Mesendoderm (in vitro differentiated cells): ENCODE results near the gene ADRA2A.

Source experiments
- DNase-seq: peaks from one replicate; pipeline ENCODE4 v3.0.0; 2013
- H2AK5ac ChIP-seq: 2 replicates; pipeline ENCODE4 v1.6.1; 2013; ENCODE audit warnings: low read length, inconsistent platforms
- H2BK120ac ChIP-seq: 2 replicates; pipeline ENCODE4 v1.6.1; 2013; ENCODE audit warnings: low read depth, mild to moderate bottlenecking, low read length, moderate library complexity, mixed read lengths
- H2BK15ac ChIP-seq: replicated peaks from 2 replicates; pipeline ENCODE4 v1.6.1; 2013; ENCODE audit warnings: low read depth, mild to moderate bottlenecking, moderate library complexity
- H2BK5ac ChIP-seq: 2 replicates; pipeline ENCODE4 v1.6.1; 2013; ENCODE audit warnings: low read length, inconsistent platforms
- H3K18ac ChIP-seq: 2 replicates; pipeline ENCODE4 v1.6.1; 2013; ENCODE audit warnings: mild to moderate bottlenecking, low read length, mixed read lengths
- H3K23ac ChIP-seq: one replicate; pipeline ENCODE4 v1.6.1; 2013; ENCODE audit warnings: low read length
- H3K27ac ChIP-seq: 2 replicates; pipeline ENCODE4 v1.5.1; 2013; ENCODE audit warnings: low read depth, mild to moderate bottlenecking, inconsistent platforms, low read length, moderate library complexity
- H3K27me3 ChIP-seq: 2 replicates; pipeline ENCODE4 v1.6.1; 2013; ENCODE audit warnings: low read length, control low read depth, mild to moderate bottlenecking, inconsistent platforms; ENCODE audit not compliant: insufficient read depth, poor library complexity
- H3K36me3 ChIP-seq: 2 replicates; pipeline ENCODE4 v1.6.1; 2013; ENCODE audit warnings: low read length, inconsistent platforms; ENCODE audit not compliant: control insufficient read depth, insufficient read depth
- H3K4ac ChIP-seq: one replicate; pipeline ENCODE4 v1.6.1; 2013; ENCODE audit warnings: low read depth, mild to moderate bottlenecking, low read length, moderate library complexity
- H3K4me1 ChIP-seq: 2 replicates; pipeline ENCODE4 v1.6.1; 2013; ENCODE audit warnings: low read depth, low read length, inconsistent platforms; ENCODE audit not compliant: control insufficient read depth
- H3K4me2 ChIP-seq: 2 replicates; pipeline ENCODE4 v1.6.1; 2013; ENCODE audit warnings: low read length
- H3K4me3 ChIP-seq: 2 replicates; pipeline ENCODE4 v1.5.1; 2013; ENCODE audit warnings: mild to moderate bottlenecking, low read length
- H3K56ac ChIP-seq: one replicate; pipeline ENCODE4 v1.6.1; 2013; ENCODE audit warnings: low read length
- H3K79me1 ChIP-seq: 2 replicates; pipeline ENCODE4 v1.6.1; 2013; ENCODE audit warnings: low read length, inconsistent platforms
- H3K79me2 ChIP-seq: 2 replicates; pipeline ENCODE4 v1.6.1; 2013; ENCODE audit warnings: mild to moderate bottlenecking, low read length; ENCODE audit not compliant: control insufficient read depth, insufficient read depth
- H3K9ac ChIP-seq: 2 replicates; pipeline ENCODE4 v1.6.1; 2013; ENCODE audit warnings: low read length, inconsistent platforms
- H4K5ac ChIP-seq: one replicate; pipeline ENCODE4 v1.6.1; 2013; ENCODE audit warnings: low read length
- H4K8ac ChIP-seq: one replicate; pipeline ENCODE4 v1.6.1; 2013; ENCODE audit warnings: low read depth, mild to moderate bottlenecking, control low read depth, low read length, moderate library complexity
- whole genome bisulfite sequencing: extraction: QIAGEN DNeasy Blood & Tissue Kit; methylation state at CpG from one replicate; pipeline ENCODE4 v1.1.7; 2013; ENCODE audit warnings: low lambda C conversion rate, missing lambda C conversion rate; ENCODE audit not compliant: insufficient coverage; ENCODE audit errors: extremely low coverage; 5-methylcytosine and 5-hydroxymethylcytosine counted together

ADRA2A gene

DNA sequence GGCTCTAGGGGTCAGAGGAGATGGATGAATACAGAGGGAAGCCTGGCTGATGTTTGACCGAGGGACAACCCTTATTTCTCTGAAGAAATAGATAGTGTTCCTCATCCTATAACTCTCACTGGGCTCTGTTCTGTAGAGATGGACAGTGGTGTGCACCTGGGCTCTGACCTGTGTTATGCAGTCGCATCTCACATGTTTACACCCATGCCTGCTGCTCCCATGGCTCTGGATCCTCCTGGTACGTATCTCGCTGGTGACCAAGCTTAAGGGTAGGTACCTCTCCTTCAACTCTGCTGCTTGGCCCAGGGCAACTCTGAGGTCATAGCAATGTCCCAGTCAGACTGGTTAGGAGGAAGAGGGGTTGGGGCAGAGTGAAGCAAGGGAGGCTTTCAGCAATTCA lies 42.8 kb downstream of the ADRA2A start:
- H3K56ac ChIP-seq, result no peak overlapping the region
- H2BK120ac ChIP-seq, result no peak overlapping the region
- no peaks in the 10 kb centered on the region for H3K36me3 ChIP-seq
- H3K4me3 ChIP-seq, result no peak overlapping the region
- H3K27me3 ChIP-seq, result no peaks in the 10 kb centered on the region
- no peak overlapping the region for H3K18ac ChIP-seq
- H3K4ac ChIP-seq, result no peak overlapping the region
- no peak for DNase-seq
- no peak overlapping the region for H3K23ac ChIP-seq
- H3K4me2 ChIP-seq, result no peak overlapping the region
- H4K8ac ChIP-seq, result no peak overlapping the region
- no peaks in the 10 kb centered on the region for H3K79me2 ChIP-seq
- no peak overlapping the region for H2BK15ac ChIP-seq
- no peak overlapping the region for H4K5ac ChIP-seq
- H2AK5ac ChIP-seq, result no peak overlapping the region
- H3K9ac ChIP-seq, result no peak overlapping the region
- no peaks in the 10 kb centered on the region for H3K79me1 ChIP-seq
- H3K4me1 ChIP-seq, result no peaks in the 10 kb centered on the region
- H3K27ac ChIP-seq, result no peak overlapping the region
- no CpG with 5 or more reads among the region's 4 CpGs for WGBS
- no peak overlapping the region for H2BK5ac ChIP-seq

DNA sequence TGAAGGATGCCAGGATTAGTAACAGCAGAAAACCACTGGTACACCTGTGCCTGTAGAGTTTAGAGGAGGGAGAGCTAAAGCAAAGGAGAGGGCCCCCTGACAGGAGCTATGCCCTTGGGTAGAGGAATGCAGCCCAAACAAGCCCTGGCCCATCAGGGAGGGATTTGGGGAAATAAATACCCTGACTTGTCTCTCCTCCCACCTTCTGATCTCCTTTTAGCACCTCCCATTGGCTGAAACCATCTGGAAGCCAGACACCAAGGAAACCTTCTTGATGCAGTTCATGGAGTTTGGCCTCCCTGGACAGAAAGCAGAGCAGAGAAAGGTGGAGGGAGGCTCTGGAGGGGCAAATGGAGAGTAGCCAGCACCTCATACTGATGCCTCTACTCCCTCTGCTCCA lies 45.3 kb downstream of the ADRA2A start:
- H2BK5ac ChIP-seq, result no peak overlapping the region
- no peak overlapping the region for H3K9ac ChIP-seq
- H3K27ac ChIP-seq, result no peak overlapping the region
- H4K5ac ChIP-seq, result no peak overlapping the region
- no peak overlapping the region for H3K18ac ChIP-seq
- no peak overlapping the region for H3K56ac ChIP-seq
- H3K4ac ChIP-seq, result no peak overlapping the region
- no peaks in the 10 kb centered on the region for H3K79me1 ChIP-seq
- H2BK120ac ChIP-seq, result no peak overlapping the region
- H3K36me3 ChIP-seq, result no peaks in the 10 kb centered on the region
- no peaks in the 10 kb centered on the region for H3K27me3 ChIP-seq
- H4K8ac ChIP-seq, result no peak overlapping the region
- no peak overlapping the region for H3K23ac ChIP-seq
- no peak overlapping the region for H3K4me3 ChIP-seq
- H3K4me1 ChIP-seq, result no peaks in the 10 kb centered on the region
- no peak for DNase-seq
- H2BK15ac ChIP-seq, result no peak overlapping the region
- H3K79me2 ChIP-seq, result no peaks in the 10 kb centered on the region
- H2AK5ac ChIP-seq, result no peak overlapping the region
- H3K4me2 ChIP-seq, result no peak overlapping the region

DNA sequence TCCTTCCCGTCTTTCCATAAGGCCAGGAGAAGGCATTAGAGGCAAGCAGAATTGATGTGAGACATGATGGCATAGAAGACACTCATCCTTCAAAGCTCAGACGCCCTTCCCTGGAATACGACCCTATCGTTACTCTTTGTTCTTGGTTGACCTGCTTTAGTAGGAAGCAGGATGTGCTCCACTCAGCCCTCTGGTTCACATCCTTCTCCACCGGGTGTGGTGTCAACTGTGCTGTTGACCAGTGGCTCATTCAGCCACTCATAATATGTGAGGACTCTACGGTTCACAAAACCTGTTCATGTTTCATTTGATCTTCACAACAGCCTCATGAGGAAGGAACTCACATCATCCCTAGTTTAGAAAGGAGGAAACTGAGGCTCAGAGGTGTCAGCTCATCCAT lies 47.1 kb downstream of the ADRA2A start:
- no peak overlapping the region for H3K4me3 ChIP-seq
- WGBS, result no CpG with 5 or more reads among the region's 6 CpGs
- H3K27me3 ChIP-seq, result no peaks in the 10 kb centered on the region

DNA sequence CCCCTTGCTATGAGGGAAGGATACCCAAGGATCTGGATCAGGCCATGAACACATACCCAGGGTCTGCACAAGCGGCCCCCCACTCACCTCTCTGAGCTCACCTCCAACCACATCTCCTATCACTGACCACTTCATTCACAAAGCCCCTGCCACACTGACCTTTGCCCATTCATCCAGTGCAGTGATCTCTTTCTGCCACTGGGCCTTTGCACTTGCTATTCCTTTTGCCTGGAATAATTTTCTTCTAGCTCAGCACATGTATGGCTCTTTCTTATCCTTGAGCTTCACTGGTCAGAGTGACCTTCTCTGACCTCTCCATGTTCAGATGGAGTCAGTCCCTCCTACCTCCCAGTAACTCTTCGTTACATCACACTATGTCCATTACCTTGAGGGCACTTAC lies 48.3 kb downstream of the ADRA2A start:
- WGBS, result no CpG with 5 or more reads among the region's 2 CpGs
- no peak for DNase-seq
- Histone ChIP-seq H2BK15ac (no peak overlapping the region), H3K27me3 (no peaks in the 10 kb centered on the region), H3K23ac (no peak overlapping the region), H2BK120ac (no peak overlapping the region), H2BK5ac (no peak overlapping the region), H3K9ac (no peak overlapping the region), H3K4ac (no peak overlapping the region), H3K79me1 (no peaks in the 10 kb centered on the region), H3K36me3 (no peaks in the 10 kb centered on the region), H4K8ac (no peak overlapping the region), H3K4me1 (no peaks in the 10 kb centered on the region), H3K4me3 (no peak overlapping the region), H3K27ac (no peak overlapping the region), H3K4me2 (no peak overlapping the region), H3K18ac (no peak overlapping the region), H3K56ac (no peak overlapping the region), H2AK5ac (no peak overlapping the region), H3K79me2 (no peaks in the 10 kb centered on the region), H4K5ac (no peak overlapping the region)

More for the DNA sequence above, 47.1 kb downstream of the ADRA2A start:
- no peak overlapping the region for H3K4me2 ChIP-seq
- H4K8ac ChIP-seq, result no peak overlapping the region
- H4K5ac ChIP-seq, result no peak overlapping the region
- H2BK5ac ChIP-seq, result no peak overlapping the region
- no peak overlapping the region for H2BK120ac ChIP-seq
- no peaks in the 10 kb centered on the region for H3K36me3 ChIP-seq
- no peak overlapping the region for H3K56ac ChIP-seq
- no peak overlapping the region for H3K23ac ChIP-seq
- no peak for DNase-seq
- no peak overlapping the region for H3K9ac ChIP-seq
- H3K79me1 ChIP-seq, result no peaks in the 10 kb centered on the region
- H2AK5ac ChIP-seq, result no peak overlapping the region
- H2BK15ac ChIP-seq, result no peak overlapping the region
- no peak overlapping the region for H3K4ac ChIP-seq
- no peaks in the 10 kb centered on the region for H3K4me1 ChIP-seq
- H3K79me2 ChIP-seq, result no peaks in the 10 kb centered on the region
- H3K27ac ChIP-seq, result no peak overlapping the region
- H3K18ac ChIP-seq, result no peak overlapping the region

DNA sequence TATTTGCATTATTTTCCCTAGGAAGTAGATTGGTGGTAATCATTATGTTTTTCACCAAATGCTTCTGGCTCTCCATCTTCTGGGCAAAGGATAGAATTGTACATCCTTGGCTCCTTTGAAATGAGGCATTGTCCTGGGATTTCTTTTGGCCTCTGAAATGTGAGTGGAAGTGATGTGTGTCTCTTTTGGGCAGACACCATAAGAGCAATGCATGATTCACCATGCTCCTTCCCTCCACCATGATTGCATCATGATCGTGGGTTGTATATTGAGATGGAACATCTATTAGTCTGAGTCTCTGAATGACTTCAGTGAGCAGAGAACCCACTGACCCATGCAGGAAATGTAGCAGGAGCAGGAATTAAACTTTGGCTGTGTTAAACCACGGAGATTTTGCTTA lies 49.2 kb downstream of the ADRA2A start:
- Histone ChIP-seq H3K9ac (no peak overlapping the region), H3K4ac (no peak overlapping the region), H3K23ac (no peak overlapping the region), H3K79me2 (no peaks in the 10 kb centered on the region), H2BK120ac (no peak overlapping the region), H3K27ac (no peak overlapping the region), H2BK15ac (no peak overlapping the region), H4K8ac (no peak overlapping the region), H2BK5ac (no peak overlapping the region), H3K4me3 (no peak overlapping the region), H4K5ac (no peak overlapping the region), H3K18ac (no peak overlapping the region), H3K27me3 (no peaks in the 10 kb centered on the region), H3K4me2 (no peak overlapping the region), H3K4me1 (no peaks in the 10 kb centered on the region), H3K79me1 (no peaks in the 10 kb centered on the region), H3K56ac (no peak overlapping the region), H2AK5ac (no peak overlapping the region), H3K36me3 (no peaks in the 10 kb centered on the region)
- no CpG with 5 or more reads among the region's 2 CpGs for WGBS
- DNase-seq, result no peak

DNA sequence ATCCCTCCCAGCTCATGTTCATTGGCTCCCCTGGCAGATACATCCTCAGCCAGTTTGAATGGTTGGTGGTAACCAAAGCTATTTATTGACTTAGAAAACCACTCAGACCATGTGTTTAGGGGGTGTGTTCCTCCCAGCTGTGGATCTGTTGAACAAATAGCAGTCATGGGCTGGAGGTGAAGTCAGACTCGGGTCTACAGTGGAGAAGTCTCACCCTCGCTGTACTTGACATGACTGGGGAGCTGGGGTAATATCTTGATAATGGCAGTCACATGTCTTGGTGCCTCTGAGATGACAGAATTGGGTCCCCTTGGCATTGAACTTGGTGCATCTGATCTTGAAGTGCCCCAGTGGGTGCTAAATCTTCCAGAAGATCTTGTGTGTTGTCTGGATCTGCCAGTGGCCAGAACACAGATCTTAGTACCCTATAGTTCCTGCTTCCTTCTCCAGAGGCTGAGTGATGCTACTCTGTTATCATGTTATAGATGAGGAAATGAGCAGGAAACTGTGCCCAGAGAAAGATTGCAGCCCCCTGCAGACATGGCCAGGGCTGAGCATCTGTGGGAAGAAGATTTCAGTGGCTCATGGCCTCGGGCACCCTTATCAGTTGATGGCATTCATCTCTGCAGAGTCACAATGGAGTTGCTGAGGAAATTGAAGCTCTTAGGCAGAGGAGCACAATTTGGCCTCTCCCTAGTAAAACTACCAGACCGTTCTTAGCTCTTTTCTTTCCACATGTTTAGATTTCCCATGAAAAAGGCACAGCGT lies 50.4 kb downstream of the ADRA2A start:
- no peak overlapping the region for H3K18ac ChIP-seq
- H3K9ac ChIP-seq, result no peak overlapping the region
- H3K56ac ChIP-seq, result no peak overlapping the region
- H2BK15ac ChIP-seq, result no peak overlapping the region
- H3K4me2 ChIP-seq, result no peak overlapping the region
- no peak overlapping the region for H2BK120ac ChIP-seq
- WGBS, result no CpG with 5 or more reads among the region's 5 CpGs
- no peaks in the 10 kb centered on the region for H3K27me3 ChIP-seq
- no peaks in the 10 kb centered on the region for H3K4me1 ChIP-seq
- H3K27ac ChIP-seq, result no peak overlapping the region
- no peaks in the 10 kb centered on the region for H3K79me1 ChIP-seq
- H3K23ac ChIP-seq, result no peak overlapping the region
- H2AK5ac ChIP-seq, result no peak overlapping the region
- H4K8ac ChIP-seq, result no peak overlapping the region
- no peaks in the 10 kb centered on the region for H3K36me3 ChIP-seq
- DNase-seq, result peak; percentile 32
- H3K4me3 ChIP-seq, result no peak overlapping the region
- H3K4ac ChIP-seq, result no peak overlapping the region
- no peaks in the 10 kb centered on the region for H3K79me2 ChIP-seq
- no peak overlapping the region for H2BK5ac ChIP-seq
- H4K5ac ChIP-seq, result no peak overlapping the region
